Measurements from ENCODE around the gene DPCD.
A peak's percentile ranks its signal among the peaks of the same experiment; 100 is the strongest.

The DPCD gene

DNA sequence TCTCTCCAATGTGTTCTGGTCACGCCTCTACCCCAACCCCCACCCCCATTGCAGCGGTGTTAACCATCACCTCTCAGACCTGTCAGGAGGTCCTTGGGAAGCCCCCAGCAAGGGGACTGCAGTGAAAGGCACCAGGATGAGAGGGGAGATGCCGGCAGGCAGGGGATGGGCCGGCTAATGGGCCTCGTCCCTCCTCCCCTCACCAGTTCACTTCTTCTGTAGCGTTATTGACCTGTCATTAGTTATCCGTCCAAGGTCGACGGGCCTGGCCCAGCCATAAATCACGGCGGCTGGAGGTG lies 18.8 kb upstream of the DPCD start:
- Histone ChIP-seq H3K9me3 (ENCODE audit: severe bottlenecking) (peaks cover 6% of the 10 kb centered on the region), H3K36me3 (no peaks in the 10 kb centered on the region), H3K4me3 (ENCODE audit: low read depth, low read length) (peak overlapping the region; percentile 92), H3K27me3 (ENCODE audit: insufficient read depth, low read depth, severe bottlenecking) (no peaks in the 10 kb centered on the region), H3K27ac (no peak overlapping the region)
- DNase-seq, result no peak
- TF ChIP-seq, protein P1, sequence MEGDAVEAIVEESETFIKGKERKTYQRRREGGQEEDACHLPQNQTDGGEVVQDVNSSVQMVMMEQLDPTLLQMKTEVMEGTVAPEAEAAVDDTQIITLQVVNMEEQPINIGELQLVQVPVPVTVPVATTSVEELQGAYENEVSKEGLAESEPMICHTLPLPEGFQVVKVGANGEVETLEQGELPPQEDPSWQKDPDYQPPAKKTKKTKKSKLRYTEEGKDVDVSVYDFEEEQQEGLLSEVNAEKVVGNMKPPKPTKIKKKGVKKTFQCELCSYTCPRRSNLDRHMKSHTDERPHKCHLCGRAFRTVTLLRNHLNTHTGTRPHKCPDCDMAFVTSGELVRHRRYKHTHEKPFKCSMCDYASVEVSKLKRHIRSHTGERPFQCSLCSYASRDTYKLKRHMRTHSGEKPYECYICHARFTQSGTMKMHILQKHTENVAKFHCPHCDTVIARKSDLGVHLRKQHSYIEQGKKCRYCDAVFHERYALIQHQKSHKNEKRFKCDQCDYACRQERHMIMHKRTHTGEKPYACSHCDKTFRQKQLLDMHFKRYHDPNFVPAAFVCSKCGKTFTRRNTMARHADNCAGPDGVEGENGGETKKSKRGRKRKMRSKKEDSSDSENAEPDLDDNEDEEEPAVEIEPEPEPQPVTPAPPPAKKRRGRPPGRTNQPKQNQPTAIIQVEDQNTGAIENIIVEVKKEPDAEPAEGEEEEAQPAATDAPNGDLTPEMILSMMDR (IDR thresholded peaks at IDR 0.05; ENCODE audit: low read depth, low read length), result no peak

GRCh38 chr10:101569622-101570427 lies 18.3 kb upstream of the DPCD start:
- Histone ChIP-seq H3K36me3 (no peaks in the 10 kb centered on the region), H3K27ac (peak overlapping the region; percentile 69), H3K9me3 (ENCODE audit: severe bottlenecking) (peaks cover 6% of the 10 kb centered on the region), H3K27me3 (ENCODE audit: insufficient read depth, low read depth, severe bottlenecking) (no peaks in the 10 kb centered on the region), H3K4me3 (ENCODE audit: low read depth, low read length) (peak overlapping the region; percentile 92)
- peak; percentile 84 for DNase-seq
- TF ChIP-seq, protein P1 (IDR thresholded peaks at IDR 0.05; ENCODE audit: low read depth, low read length), result peak; percentile 80

- Histone ChIP-seq H3K9me3 (ENCODE audit: severe bottlenecking) (peaks cover 6% of the 10 kb centered on the region), H3K27me3 (ENCODE audit: insufficient read depth, low read depth, severe bottlenecking) (no peaks in the 10 kb centered on the region), H3K4me3 (ENCODE audit: low read depth, low read length) (peak overlapping the region; percentile 92), H3K36me3 (no peaks in the 10 kb centered on the region), H3K27ac (no peak overlapping the region)
- no peak for DNase-seq
- TF ChIP-seq, protein P1 (IDR thresholded peaks at IDR 0.05; ENCODE audit: low read depth, low read length), result no peak
These were observed 17.5 kb upstream of the DPCD start for GRCh38 chr10:101570428-101571270.

GRCh38 chr10:101571271-101571925 lies 16.7 kb upstream of the DPCD start:
- DNase-seq, result no peak
- no peaks in the 10 kb centered on the region for H3K27me3 ChIP-seq (ENCODE audit: insufficient read depth, low read depth, severe bottlenecking)

DNA sequence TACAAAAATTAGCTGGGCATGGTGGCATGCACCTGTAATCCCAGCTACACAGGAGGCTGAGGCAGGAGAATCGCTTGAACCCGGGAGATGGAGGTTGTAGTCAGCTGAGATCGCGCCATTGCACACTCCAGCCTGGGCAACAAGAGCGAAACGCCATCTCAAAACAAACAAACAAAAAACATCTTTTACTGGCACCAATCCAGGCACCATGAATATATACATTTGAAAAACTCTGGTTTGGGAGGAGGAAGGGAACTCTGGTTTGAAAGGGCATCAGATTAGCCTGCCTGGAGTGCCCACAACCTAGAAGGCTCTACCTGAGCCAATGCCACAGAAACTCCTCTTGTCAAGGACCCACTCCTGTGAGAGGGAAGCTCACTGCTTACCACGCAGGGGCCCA lies 16.0 kb upstream of the DPCD start:
- Histone ChIP-seq H3K36me3 (no peaks in the 10 kb centered on the region), H3K27ac (no peak overlapping the region), H3K27me3 (ENCODE audit: insufficient read depth, low read depth, severe bottlenecking) (no peaks in the 10 kb centered on the region), H3K4me3 (ENCODE audit: low read depth, low read length) (no peak overlapping the region), H3K9me3 (ENCODE audit: severe bottlenecking) (peaks cover 8% of the 10 kb centered on the region)
- TF ChIP-seq, protein P1 (IDR thresholded peaks at IDR 0.05; ENCODE audit: low read depth, low read length), result no peak
- DNase-seq, result no peak

More at GRCh38 chr10:101571271-101571925, 16.7 kb upstream of the DPCD start:
- Histone ChIP-seq H3K27ac (no peak overlapping the region), H3K9me3 (ENCODE audit: severe bottlenecking) (peaks cover 6% of the 10 kb centered on the region), H3K4me3 (ENCODE audit: low read depth, low read length) (no peak overlapping the region), H3K36me3 (no peaks in the 10 kb centered on the region)
- TF ChIP-seq, protein P1 (IDR thresholded peaks at IDR 0.05; ENCODE audit: low read depth, low read length), result no peak
